ENCODE data around the gene ARVCF.

The ARVCF gene

GRCh38 chr22:20063271-20064139, 46.9 kb upstream of the ARVCF start:
- TF ChIP-seq, protein P1, sequence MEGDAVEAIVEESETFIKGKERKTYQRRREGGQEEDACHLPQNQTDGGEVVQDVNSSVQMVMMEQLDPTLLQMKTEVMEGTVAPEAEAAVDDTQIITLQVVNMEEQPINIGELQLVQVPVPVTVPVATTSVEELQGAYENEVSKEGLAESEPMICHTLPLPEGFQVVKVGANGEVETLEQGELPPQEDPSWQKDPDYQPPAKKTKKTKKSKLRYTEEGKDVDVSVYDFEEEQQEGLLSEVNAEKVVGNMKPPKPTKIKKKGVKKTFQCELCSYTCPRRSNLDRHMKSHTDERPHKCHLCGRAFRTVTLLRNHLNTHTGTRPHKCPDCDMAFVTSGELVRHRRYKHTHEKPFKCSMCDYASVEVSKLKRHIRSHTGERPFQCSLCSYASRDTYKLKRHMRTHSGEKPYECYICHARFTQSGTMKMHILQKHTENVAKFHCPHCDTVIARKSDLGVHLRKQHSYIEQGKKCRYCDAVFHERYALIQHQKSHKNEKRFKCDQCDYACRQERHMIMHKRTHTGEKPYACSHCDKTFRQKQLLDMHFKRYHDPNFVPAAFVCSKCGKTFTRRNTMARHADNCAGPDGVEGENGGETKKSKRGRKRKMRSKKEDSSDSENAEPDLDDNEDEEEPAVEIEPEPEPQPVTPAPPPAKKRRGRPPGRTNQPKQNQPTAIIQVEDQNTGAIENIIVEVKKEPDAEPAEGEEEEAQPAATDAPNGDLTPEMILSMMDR (IDR thresholded peaks at IDR 0.05; ENCODE audit: poor library complexity, severe bottlenecking), result no peak
- Histone ChIP-seq H3K36me3 (ENCODE audit: low read depth) (no peaks in the 10 kb centered on the region), H3K4me3 (ENCODE audit: severe bottlenecking) (no peak overlapping the region), H3K27ac (ENCODE audit: poor library complexity, severe bottlenecking) (peak overlapping the region; percentile 53), H3K27me3 (ENCODE audit: insufficient read depth, poor library complexity, severe bottlenecking) (no peaks in the 10 kb centered on the region), H3K9me3 (ENCODE audit: severe bottlenecking) (no peaks in the 10 kb centered on the region), H3K4me1 (ENCODE audit: insufficient read depth, poor library complexity, severe bottlenecking) (peaks cover 20% of the 10 kb centered on the region)
- ATAC-seq (ENCODE audit: low read depth) (no peak), DNase-seq (ENCODE audit: low spot score) (no peak)

GRCh38 chr22:20062766-20063083, 46.1 kb upstream of the ARVCF start:
- TF ChIP-seq, protein P1 (IDR thresholded peaks at IDR 0.05; ENCODE audit: poor library complexity, severe bottlenecking), result no peak
- Histone ChIP-seq H3K4me3 (ENCODE audit: severe bottlenecking) (no peak overlapping the region), H3K4me1 (ENCODE audit: insufficient read depth, poor library complexity, severe bottlenecking) (peaks cover 20% of the 10 kb centered on the region), H3K27me3 (ENCODE audit: insufficient read depth, poor library complexity, severe bottlenecking) (no peaks in the 10 kb centered on the region), H3K27ac (ENCODE audit: poor library complexity, severe bottlenecking) (peak overlapping the region; percentile 53), H3K9me3 (ENCODE audit: severe bottlenecking) (no peaks in the 10 kb centered on the region), H3K36me3 (ENCODE audit: low read depth) (no peaks in the 10 kb centered on the region)
- DNase-seq (ENCODE audit: low spot score), result no peak
- ATAC-seq (ENCODE audit: low read depth), result peak; percentile 74

DNA sequence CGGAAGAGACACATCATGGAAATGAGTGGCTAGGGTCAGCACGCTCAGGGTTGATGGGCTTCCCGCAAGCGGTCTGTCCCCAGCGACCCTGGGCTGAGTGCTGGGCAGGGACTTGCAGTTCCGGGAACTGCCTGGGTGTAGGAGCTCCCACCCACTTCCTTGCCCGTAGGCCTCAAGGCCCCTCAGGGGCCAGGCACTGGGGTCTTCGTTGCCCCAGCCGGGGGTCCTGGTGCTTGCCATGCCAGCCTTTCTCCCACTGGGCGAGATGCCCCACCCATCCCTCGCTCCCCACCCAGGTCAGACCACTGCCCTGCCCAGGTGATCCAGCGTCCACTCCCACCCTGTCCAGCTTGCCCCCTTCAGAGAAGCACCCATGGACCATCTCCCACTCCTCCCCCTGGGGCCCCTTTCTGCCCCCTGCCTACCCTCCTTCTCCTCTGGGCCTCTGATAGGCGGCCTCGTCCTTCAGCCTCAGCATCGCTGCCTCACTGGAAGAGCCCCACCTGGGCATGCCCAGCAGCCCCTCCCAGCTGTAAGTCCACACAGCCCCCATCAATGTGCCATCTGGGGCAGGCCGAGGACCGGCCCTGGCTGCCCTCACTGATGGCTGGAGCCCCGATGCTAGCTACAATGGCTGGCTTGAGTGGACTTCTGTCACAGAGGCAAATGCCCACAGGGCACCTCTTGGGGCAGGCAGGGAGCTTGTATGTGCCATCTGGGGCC, 45.6 kb upstream of the ARVCF start:
- Histone ChIP-seq H3K4me1 (ENCODE audit: insufficient read depth, poor library complexity, severe bottlenecking) (peaks cover 20% of the 10 kb centered on the region), H3K9me3 (ENCODE audit: severe bottlenecking) (no peaks in the 10 kb centered on the region), H3K4me3 (ENCODE audit: severe bottlenecking) (no peak overlapping the region), H3K27me3 (ENCODE audit: insufficient read depth, poor library complexity, severe bottlenecking) (no peaks in the 10 kb centered on the region), H3K27ac (ENCODE audit: poor library complexity, severe bottlenecking) (peak overlapping the region; percentile 53), H3K36me3 (ENCODE audit: low read depth) (no peaks in the 10 kb centered on the region)
- DNase-seq (ENCODE audit: low spot score) (no peak), ATAC-seq (ENCODE audit: low read depth) (peak; percentile 7; the same call in 2 of the 3 replicates)
- TF ChIP-seq, protein P1 (IDR thresholded peaks at IDR 0.05; ENCODE audit: poor library complexity, severe bottlenecking), result no peak

DNA sequence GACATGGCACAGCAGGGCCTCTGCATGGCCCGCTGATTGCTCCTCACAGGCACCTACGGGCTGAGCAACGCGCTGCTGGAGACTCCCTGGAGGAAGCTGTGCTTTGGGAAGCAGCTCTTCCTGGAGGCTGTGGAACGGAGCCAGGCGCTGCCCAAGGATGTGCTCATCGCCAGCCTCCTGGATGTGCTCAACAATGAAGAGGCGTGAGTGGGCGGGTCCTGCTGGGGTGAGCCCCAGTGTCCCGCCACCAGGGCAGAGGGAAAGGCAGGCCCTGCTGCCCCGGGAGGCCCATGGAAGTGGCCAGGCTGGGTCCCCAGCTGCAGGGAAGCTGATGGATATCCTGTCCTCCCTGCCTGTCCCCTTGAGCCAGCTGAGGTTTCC, 44.8 kb upstream of the ARVCF start:
- TF ChIP-seq, protein P1 (IDR thresholded peaks at IDR 0.05; ENCODE audit: poor library complexity, severe bottlenecking), result no peak
- peak; percentile 82 for ATAC-seq (ENCODE audit: low read depth)

More for the DNA sequence above, 44.8 kb upstream of the ARVCF start:
- peak; percentile 94 for DNase-seq (ENCODE audit: low spot score)
- Histone ChIP-seq H3K4me3 (ENCODE audit: severe bottlenecking) (no peak overlapping the region), H3K9me3 (ENCODE audit: severe bottlenecking) (no peaks in the 10 kb centered on the region), H3K36me3 (ENCODE audit: low read depth) (no peaks in the 10 kb centered on the region), H3K4me1 (ENCODE audit: insufficient read depth, poor library complexity, severe bottlenecking) (peaks cover 20% of the 10 kb centered on the region), H3K27ac (ENCODE audit: poor library complexity, severe bottlenecking) (peak overlapping the region; percentile 53), H3K27me3 (ENCODE audit: insufficient read depth, poor library complexity, severe bottlenecking) (no peaks in the 10 kb centered on the region)

Data from RWPE2 (cell line).